ENCODE results near the gene UBAP2.

The UBAP2 gene

DNA sequence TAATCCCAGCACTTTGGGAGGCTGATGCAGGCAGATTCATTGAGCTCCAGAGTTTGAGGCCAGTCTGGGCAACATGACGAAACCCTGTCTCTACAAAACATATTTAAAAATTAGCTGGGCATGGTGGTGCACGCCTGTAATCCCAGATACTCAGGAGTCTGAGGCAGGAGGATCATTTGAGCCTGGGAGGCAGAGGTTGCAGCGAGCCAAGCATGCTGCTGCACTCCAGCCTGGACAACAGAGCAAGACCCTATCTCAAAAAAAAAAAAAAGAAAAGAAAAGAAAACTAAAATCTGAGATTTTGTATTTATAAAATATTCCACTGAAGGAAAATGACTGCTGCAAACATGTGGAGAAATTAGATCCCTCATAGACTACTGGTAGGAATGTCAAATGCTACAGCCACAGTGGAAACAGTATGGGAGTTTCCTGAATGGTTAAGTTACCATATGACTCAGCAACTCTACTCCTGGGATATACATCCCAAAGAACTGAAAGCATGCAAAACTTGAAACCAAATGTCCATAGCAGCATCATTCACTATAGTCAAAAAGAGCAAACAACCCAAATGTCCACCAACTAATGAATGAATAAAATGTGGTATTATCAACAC lies 106.1 kb downstream of the UBAP2 start:
- peaks cover 52% of the 10 kb centered on the region for H3K36me3 ChIP-seq (ENCODE audit: low read length)

GRCh38 chr9:33939924-33940874 lies 108.5 kb downstream of the UBAP2 start:
- H3K9me3 ChIP-seq (ENCODE audit: insufficient read depth, low read length): no peaks in the 10 kb centered on the region
- no peak overlapping the region for H2AFZ ChIP-seq (ENCODE audit: low read depth, low read length, severe bottlenecking)
- 0 out of 2 replicates have a peak, but pooled peaks cover 6% of the 10 kb centered on the region for H3K79me2 ChIP-seq (ENCODE audit: insufficient read depth, low read length)
- no peak for TF ChIP-seq CTCF (IDR thresholded peaks at IDR 0.05; ENCODE audit: insufficient read depth, low read length, poor library complexity, severe bottlenecking)
- no peak for TF ChIP-seq EZH2phosphoT487 (conservative IDR thresholded peaks at IDR 0.05; ENCODE audit: low read length)
- H3F3A ChIP-seq (ENCODE audit: insufficient read depth): peaks cover 16% of the 10 kb centered on the region; the same call in 1 of the 2 replicates
- no peak overlapping the region for H3K9ac ChIP-seq (ENCODE audit: low read length)
- no peak overlapping the region for H3K4me3 ChIP-seq (ENCODE audit: insufficient read depth, low read length, poor library complexity, severe bottlenecking)
- no peaks in the 10 kb centered on the region for H3K9me2 ChIP-seq (replicated peaks; ENCODE audit: insufficient read depth, low read length)
- H3K4me2 ChIP-seq (ENCODE audit: low read depth, low read length, poor library complexity, severe bottlenecking): no peak overlapping the region
- H3K36me3 ChIP-seq (ENCODE audit: low read length): peaks cover 54% of the 10 kb centered on the region
- no peaks in the 10 kb centered on the region for H4K20me1 ChIP-seq (ENCODE audit: low read depth, low read length)
- H3K27ac ChIP-seq (ENCODE audit: low read depth, low read length): no peak overlapping the region
- no peaks in the 10 kb centered on the region for H3K27me3 ChIP-seq (ENCODE audit: low read length)

More for the DNA sequence above, 106.1 kb downstream of the UBAP2 start:
- no peak overlapping the region for H3K9ac ChIP-seq (ENCODE audit: low read length)
- no peaks in the 10 kb centered on the region for H3K9me2 ChIP-seq (replicated peaks; ENCODE audit: insufficient read depth, low read length)
- no peak overlapping the region for H2AFZ ChIP-seq (ENCODE audit: low read depth, low read length, severe bottlenecking)
- H3K27ac ChIP-seq (ENCODE audit: low read depth, low read length): no peak overlapping the region
- H3K4me2 ChIP-seq (ENCODE audit: low read depth, low read length, poor library complexity, severe bottlenecking): no peak overlapping the region
- H3K9me3 ChIP-seq (ENCODE audit: insufficient read depth, low read length): no peaks in the 10 kb centered on the region
- H4K20me1 ChIP-seq (ENCODE audit: low read depth, low read length): no peaks in the 10 kb centered on the region
- TF ChIP-seq CTCF (IDR thresholded peaks at IDR 0.05; ENCODE audit: insufficient read depth, low read length, poor library complexity, severe bottlenecking) (no peak), EZH2phosphoT487 (conservative IDR thresholded peaks at IDR 0.05; ENCODE audit: low read length) (no peak)
- H3K4me3 ChIP-seq (ENCODE audit: insufficient read depth, low read length, poor library complexity, severe bottlenecking): no peak overlapping the region
- no peaks in the 10 kb centered on the region for H3K27me3 ChIP-seq (ENCODE audit: low read length)
- 0 out of 2 replicates have a peak, but pooled peaks cover 9% of the 10 kb centered on the region for H3F3A ChIP-seq (ENCODE audit: insufficient read depth)
- no peaks in the 10 kb centered on the region for H3K79me2 ChIP-seq (ENCODE audit: insufficient read depth, low read length)

DNA sequence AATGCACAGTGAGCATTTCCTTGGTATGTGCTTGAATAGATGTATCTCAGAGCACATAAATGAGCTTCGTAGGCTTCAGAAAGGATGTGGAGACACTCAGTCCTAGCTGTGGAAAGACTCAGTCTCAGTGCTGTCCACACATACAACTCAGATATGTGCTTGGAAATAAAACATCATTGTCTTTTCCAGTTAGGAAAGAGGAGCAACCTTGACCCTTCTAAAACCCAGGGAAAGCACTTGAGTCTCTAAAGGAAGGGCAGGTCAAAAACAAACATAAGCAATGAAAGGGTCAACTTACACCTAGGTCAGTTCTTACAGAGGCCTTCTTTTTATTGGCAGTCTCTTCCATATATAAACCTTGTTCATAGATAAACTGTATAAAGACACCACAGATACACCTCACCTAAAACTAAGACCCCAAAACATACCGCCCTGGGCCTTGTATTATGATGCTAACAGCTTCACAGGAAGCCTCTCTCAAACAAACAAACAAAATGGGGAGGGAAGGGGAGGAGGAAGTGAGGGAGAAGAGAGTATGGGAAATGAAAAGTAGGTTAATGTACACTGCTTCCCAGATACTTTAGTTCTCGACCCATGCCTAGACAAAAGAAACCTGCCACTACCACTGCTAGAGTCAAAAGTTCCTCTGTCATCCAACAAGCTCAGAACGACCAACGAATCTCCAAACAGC lies 114.4 kb downstream of the UBAP2 start:
- peaks cover 38% of the 10 kb centered on the region; the same call in 1 of the 2 replicates for H3K36me3 ChIP-seq (ENCODE audit: low read length)
- H3K79me2 ChIP-seq (ENCODE audit: insufficient read depth, low read length): 0 out of 2 replicates have a peak, but pooled peaks cover 6% of the 10 kb centered on the region

More for the DNA sequence above, 114.4 kb downstream of the UBAP2 start:
- H3K9me3 ChIP-seq (ENCODE audit: insufficient read depth, low read length): no peaks in the 10 kb centered on the region
- no peak overlapping the region for H3K4me3 ChIP-seq (ENCODE audit: insufficient read depth, low read length, poor library complexity, severe bottlenecking)
- H3K9me2 ChIP-seq (replicated peaks; ENCODE audit: insufficient read depth, low read length): no peaks in the 10 kb centered on the region
- H3K27me3 ChIP-seq (ENCODE audit: low read length): no peaks in the 10 kb centered on the region
- no peak overlapping the region for H3K27ac ChIP-seq (ENCODE audit: low read depth, low read length)
- H4K20me1 ChIP-seq (ENCODE audit: low read depth, low read length): no peaks in the 10 kb centered on the region
- H2AFZ ChIP-seq (ENCODE audit: low read depth, low read length, severe bottlenecking): no peak overlapping the region
- TF ChIP-seq CTCF (IDR thresholded peaks at IDR 0.05; ENCODE audit: insufficient read depth, low read length, poor library complexity, severe bottlenecking) (no peak), EZH2phosphoT487 (conservative IDR thresholded peaks at IDR 0.05; ENCODE audit: low read length) (no peak)
- peaks cover 19% of the 10 kb centered on the region for H3F3A ChIP-seq (ENCODE audit: insufficient read depth)
- no peak overlapping the region for H3K4me2 ChIP-seq (ENCODE audit: low read depth, low read length, poor library complexity, severe bottlenecking)
- no peak overlapping the region for H3K9ac ChIP-seq (ENCODE audit: low read length)
